ENCODE data around the gene CLCN5. TPM values are rescaled to one million over a fixed set of nuclear protein-coding genes. Genes with fewer than 3 reads are reported as not detected.

Gene CLCN5
- total RNA-seq, 1 experiment from 2014 or later: 60.7 TPM

DNA sequence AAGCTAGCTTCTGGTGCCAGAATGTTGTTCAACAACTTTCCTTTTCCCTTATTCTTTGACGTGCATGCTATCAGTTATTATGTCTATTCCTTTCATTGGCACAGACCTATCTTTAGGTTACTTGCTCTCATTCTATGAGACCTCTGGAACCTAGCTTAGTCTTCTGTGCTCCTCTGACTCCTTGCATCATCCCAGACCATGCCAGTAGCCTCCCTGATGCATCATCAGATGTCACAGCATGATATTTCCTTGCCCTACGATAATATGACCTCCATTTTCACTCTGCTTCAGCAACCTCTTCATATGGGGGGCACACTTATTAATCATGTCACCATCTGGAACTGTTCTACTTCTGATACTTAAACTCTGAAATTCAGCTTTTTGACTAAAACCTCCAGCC lies 37.2 kb downstream of the CLCN5 start:
- peak in 1 of 2 experiments; percentile 6 for DNase-seq
- peak overlapping the region; percentile 98 for H3K27ac ChIP-seq
- H3K9me3 ChIP-seq (replicated peaks): no peaks in the 10 kb centered on the region
- no peaks in the 10 kb centered on the region; the same call in 1 of the 2 replicates for H3K36me3 ChIP-seq
- H3K4me1 ChIP-seq: peaks cover 40% of the 10 kb centered on the region
- no peaks in the 10 kb centered on the region for H3K27me3 ChIP-seq
- H3K4me3 ChIP-seq: no peak overlapping the region

DNA sequence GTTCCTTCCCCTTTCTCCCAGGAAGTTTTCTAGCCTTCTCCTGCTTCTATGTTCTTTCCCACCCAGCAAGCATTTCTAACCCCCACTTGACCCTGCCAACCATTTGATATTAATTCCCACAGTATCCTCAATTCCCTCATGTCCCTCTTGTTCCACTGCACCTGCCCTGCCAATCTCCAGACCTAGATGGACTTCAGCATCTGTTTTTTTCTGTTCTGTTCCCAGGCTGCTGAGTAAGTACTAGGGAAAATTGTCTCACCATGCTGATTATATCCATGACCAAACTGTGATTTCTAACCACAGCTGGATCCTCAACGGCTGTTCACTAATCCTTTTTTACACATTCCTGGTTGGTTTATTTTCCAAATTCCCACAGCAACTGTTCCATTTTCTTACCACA lies 37.7 kb downstream of the CLCN5 start:
- DNase-seq: peak; percentile 88 to 94
- Histone ChIP-seq H3K36me3 (no peaks in the 10 kb centered on the region; the same call in 1 of the 2 replicates), H3K4me1 (peaks cover 40% of the 10 kb centered on the region), H3K27me3 (no peaks in the 10 kb centered on the region), H3K4me3 (no peak overlapping the region), H3K27ac (peak overlapping the region; percentile 98), H3K9me3 (replicated peaks) (no peaks in the 10 kb centered on the region)

DNA sequence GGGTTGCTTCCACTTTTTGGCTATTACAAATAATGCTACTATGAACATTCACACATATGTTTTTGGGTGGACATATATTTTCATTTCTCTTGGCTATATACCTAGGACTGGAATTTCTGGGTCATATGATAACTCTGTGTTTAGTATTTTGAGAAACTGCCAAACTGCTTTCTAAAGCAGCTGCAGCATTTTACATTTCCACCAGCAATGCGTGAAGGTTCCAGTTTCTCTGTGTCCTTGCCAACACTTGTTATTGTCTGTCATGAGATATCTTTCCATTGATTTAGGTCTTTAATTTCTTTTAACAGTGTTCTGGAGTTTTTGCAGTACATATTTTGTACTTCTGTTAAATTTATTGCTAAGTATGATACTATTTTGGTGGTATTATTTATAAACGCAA lies 48.3 kb downstream of the CLCN5 start:
- peaks cover 2% of the 10 kb centered on the region; the same call in 1 of the 2 replicates for H3K4me1 ChIP-seq
- H3K27ac ChIP-seq: peak overlapping the region; percentile 40
- H3K36me3 ChIP-seq: no peaks in the 10 kb centered on the region
- DNase-seq: peak in 1 of 2 experiments; percentile 56
- H3K27me3 ChIP-seq: no peaks in the 10 kb centered on the region
- no peak overlapping the region for H3K4me3 ChIP-seq
- 0 out of 2 replicates have a peak, but pooled peaks cover 2% of the 10 kb centered on the region for H3K9me3 ChIP-seq (replicated peaks)

DNA sequence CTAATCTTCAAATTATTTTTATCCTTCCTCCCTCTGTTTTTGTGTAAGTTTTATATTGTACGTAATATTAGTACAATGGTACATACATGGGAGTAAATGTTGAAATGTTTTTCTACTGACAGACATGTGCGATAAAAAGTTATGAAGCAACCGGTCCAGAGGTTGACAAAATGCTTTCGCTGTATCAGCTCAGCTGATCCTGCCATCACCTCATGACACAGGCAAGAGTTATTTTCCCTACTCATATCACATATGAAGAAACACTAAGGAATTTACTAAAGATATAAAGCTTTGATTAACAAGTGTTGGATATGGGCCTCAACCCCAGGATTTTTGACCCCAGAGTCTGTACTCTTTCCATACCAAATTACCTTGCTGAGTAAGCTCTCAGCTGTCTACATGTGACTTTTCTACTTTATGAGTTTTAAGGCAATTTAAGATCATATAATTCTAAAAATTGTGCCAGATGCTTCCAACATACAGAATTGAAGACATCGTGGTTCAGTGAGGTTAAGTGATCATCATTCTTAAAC lies 50.0 kb downstream of the CLCN5 start:
- Histone ChIP-seq H3K4me1 (peaks cover 15% of the 10 kb centered on the region), H3K27ac (no peak overlapping the region), H3K36me3 (no peaks in the 10 kb centered on the region), H3K27me3 (no peaks in the 10 kb centered on the region), H3K9me3 (replicated peaks) (0 out of 2 replicates have a peak, but pooled peaks cover 2% of the 10 kb centered on the region), H3K4me3 (no peak overlapping the region)
- DNase-seq: no peak

DNA sequence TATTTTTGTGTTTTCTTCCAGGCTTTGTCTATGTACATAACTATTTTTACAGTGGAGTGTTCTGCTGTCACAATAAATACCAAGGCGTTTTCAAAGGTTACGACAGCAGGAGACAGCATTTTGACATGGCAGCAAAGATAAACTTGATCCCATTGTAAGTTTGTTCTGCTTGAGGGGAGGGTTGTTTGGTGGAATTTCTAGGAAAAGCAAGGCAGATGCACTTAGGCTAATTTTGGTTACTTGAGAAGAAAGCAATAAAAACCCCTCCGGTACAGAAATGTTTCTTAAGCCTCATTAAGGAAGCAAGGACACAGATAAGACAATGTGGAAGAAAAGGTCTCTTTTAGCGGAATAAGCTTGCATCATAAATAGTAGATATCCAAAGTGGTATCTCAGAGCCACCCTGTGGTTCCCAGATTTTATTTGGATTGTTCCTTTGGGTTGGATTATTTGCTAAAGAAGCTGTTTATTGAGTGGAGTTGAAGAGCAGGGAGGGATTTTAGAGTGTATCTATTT lies 54.3 kb downstream of the CLCN5 start:
- Histone ChIP-seq H3K4me3 (no peak overlapping the region), H3K27me3 (no peaks in the 10 kb centered on the region), H3K36me3 (no peaks in the 10 kb centered on the region), H3K4me1 (peaks cover 48% of the 10 kb centered on the region), H3K9me3 (replicated peaks) (no peaks in the 10 kb centered on the region), H3K27ac (peak overlapping the region; percentile 87)
- DNase-seq: no peak

DNA sequence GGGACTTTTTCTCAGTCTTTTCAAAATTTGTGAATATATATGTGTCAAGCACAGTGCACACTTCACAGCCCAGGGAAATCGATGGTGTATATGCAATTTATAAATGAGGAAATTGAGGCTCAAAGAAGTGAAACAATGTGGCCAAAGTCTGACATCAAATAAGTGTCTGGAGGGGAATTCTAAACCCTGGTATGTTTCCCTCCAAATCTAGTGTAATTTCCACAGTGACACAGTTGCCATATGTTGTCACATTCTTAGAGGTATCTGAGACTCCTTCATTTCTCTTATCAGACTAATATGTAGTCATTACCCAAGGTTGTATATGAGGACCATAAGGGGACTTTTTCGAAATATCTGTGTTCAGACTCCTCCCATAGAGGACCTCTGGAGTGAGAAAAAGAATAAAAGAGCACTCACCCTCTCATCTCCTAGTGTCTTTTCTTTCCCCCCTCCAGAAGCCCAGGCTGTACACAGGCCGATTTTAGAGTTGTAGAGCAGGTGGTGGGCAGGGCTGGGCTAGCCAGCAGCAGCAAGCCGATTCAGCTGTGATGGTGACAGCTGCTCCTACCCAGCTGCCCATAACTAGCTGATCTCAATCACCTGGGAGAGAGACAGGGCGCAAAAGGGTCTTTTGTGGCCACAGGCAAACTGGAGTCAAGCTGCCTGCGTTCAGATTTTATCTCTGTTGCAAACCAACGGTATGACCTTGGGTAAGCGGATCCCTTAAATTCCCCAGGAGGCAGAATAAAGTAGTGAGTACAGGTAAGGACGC lies 55.1 kb downstream of the CLCN5 start:
- Histone ChIP-seq H3K4me3 (peak overlapping the region; percentile 29), H3K4me1 (peaks cover 49% of the 10 kb centered on the region), H3K36me3 (no peaks in the 10 kb centered on the region), H3K9me3 (replicated peaks) (no peaks in the 10 kb centered on the region), H3K27ac (peak overlapping the region; percentile 87), H3K27me3 (no peaks in the 10 kb centered on the region)
- DNase-seq: peak; percentile 85 to 87

DNA sequence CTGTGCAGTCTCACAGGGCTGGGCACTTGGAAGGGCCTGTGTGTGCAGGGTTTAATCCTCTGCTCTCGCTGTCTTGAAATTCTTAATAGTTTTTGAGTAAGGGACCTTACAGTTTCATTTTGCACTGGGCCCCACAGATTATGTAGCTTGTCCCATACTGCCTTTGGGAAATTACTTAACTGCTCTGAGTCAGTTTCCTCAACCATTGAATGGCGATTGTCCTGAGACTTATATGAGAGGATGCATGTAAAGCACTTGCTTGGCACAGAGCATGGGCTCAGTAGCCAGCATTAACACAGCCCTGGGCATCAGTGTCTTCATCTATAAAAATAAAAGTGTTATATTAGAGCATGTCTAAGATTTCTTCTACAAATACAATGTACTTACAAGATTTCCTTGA lies 55.8 kb downstream of the CLCN5 start:
- H3K4me3 ChIP-seq: peak overlapping the region; percentile 29

DNA sequence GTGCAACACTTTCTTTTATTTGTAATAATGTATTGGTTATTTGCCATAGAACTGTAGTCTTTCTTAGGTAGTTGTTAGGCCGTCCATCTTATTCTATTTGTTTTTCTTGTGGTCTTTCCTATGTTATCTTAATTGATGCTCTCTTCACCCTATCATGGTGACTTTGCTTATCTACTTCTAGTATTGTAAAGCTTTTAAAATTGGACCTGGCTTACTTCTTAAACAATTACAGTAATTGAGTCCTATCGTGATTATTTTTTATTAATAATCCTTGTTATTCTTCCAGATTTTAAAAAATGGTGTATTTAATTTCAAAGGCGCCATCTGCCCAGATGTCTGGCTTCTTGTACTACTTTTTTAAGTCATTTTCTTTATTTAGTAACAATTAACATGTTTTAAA lies 63.7 kb downstream of the CLCN5 start:
- no peak overlapping the region for H3K27ac ChIP-seq
- H3K4me1 ChIP-seq: peaks cover 8% of the 10 kb centered on the region
- H3K9me3 ChIP-seq (replicated peaks): no peaks in the 10 kb centered on the region
- no peak for DNase-seq
- no peak overlapping the region for H3K4me3 ChIP-seq
- H3K27me3 ChIP-seq: no peaks in the 10 kb centered on the region
- no peaks in the 10 kb centered on the region for H3K36me3 ChIP-seq

More for the DNA sequence above, 55.8 kb downstream of the CLCN5 start:
- H3K36me3 ChIP-seq: no peaks in the 10 kb centered on the region
- H3K27ac ChIP-seq: peak overlapping the region; percentile 87
- no peaks in the 10 kb centered on the region for H3K9me3 ChIP-seq (replicated peaks)
- no peaks in the 10 kb centered on the region for H3K27me3 ChIP-seq
- peaks cover 49% of the 10 kb centered on the region for H3K4me1 ChIP-seq
- no peak for DNase-seq

DNA sequence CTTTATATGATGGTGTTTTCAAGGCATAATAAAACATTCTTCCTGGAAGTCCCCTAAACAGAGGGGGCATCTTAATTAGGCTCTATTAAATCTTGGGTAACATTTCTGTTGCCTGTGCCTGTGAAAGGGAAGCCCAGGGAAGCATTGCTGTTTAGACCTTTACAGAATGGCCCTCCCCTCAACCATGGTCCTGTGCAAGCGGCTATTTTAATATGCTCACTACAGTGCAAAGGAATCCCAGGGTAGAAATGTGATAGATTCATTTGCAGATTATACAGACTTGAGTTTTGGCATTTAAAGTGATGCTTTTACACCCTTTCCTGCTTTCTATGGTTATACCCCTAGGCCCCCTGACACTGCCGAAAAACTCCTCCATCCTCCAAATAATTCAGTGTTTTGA lies 65.3 kb downstream of the CLCN5 start:
- Histone ChIP-seq H3K27ac (no peak overlapping the region), H3K9me3 (replicated peaks) (no peaks in the 10 kb centered on the region)
- no peak for DNase-seq

DNA sequence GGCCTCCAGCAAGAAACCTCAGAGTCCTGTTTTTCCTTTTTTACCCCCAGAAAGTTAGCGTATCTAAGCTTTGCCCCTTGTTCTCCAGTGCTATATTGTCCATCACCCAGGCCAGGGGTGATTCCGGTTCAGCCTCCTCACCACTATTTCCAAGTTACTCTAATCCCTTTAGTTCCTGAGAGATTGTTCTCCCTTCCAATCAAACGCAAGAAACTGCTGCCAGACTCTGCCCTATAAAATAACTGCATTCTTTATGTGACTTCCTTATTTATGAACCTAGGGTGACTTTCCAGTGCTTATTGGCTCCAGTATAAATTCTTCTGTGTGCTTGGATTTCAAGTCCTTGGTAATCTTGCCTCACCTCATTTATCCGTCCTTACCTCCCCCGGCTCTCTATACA lies 65.7 kb downstream of the CLCN5 start:
- Histone ChIP-seq H3K4me3 (no peak overlapping the region), H3K27ac (no peak overlapping the region), H3K27me3 (no peaks in the 10 kb centered on the region), H3K36me3 (no peaks in the 10 kb centered on the region), H3K9me3 (replicated peaks) (no peaks in the 10 kb centered on the region), H3K4me1 (peaks cover 8% of the 10 kb centered on the region)
- DNase-seq: no peak

More for the DNA sequence above, 65.3 kb downstream of the CLCN5 start:
- peaks cover 5% of the 10 kb centered on the region for H3K4me1 ChIP-seq
- no peaks in the 10 kb centered on the region for H3K27me3 ChIP-seq
- no peaks in the 10 kb centered on the region for H3K36me3 ChIP-seq
- H3K4me3 ChIP-seq: no peak overlapping the region

DNA sequence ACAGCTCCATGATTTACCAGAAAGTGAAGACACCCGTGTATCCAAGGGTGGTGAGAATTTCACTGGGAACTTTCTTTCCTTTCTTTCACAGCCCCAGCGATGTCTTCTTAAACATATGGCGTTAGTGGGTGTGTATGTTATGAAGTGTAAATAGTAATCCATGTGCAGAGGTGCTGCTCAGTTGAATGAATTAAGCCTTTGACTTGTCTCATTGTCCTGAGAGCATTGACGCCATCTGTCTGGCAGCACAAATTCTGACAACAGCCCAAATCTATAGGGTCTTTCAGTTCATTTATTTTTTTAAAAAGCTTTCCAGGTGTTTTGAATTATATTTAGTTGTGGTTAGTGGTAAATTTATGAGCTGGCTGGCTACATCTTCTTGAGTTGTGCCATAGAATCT lies 69.4 kb downstream of the CLCN5 start:
- peaks cover 39% of the 10 kb centered on the region for H3K4me1 ChIP-seq
- H3K4me3 ChIP-seq: no peak overlapping the region
- no peak for DNase-seq
- no peaks in the 10 kb centered on the region for H3K27me3 ChIP-seq
- no peak overlapping the region for H3K27ac ChIP-seq
- 0 out of 2 replicates have a peak, but pooled peaks cover under 1% of the 10 kb centered on the region for H3K36me3 ChIP-seq
- no peaks in the 10 kb centered on the region for H3K9me3 ChIP-seq (replicated peaks)

DNA sequence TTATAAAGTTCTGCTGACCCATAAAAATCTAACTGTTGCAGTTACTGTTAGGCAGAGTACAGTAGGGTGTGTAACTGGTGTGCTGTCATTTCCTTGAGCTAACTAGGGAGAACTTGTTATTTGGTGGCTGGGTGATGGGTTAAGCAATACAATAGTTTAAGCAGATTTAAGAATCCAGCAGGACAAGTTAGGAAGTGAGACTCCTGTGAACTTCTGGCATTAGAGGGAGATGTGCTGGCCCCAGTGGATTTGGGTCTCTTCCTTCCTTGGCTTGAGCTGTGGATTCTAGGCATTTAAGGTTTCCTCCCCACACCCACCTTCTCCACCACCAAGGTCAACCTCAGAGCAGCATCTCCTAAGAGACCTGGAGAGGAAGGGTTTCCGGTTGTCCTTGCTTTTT lies 70.5 kb downstream of the CLCN5 start:
- DNase-seq: no peak
- peak overlapping the region; percentile 55 for H3K27ac ChIP-seq

DNA sequence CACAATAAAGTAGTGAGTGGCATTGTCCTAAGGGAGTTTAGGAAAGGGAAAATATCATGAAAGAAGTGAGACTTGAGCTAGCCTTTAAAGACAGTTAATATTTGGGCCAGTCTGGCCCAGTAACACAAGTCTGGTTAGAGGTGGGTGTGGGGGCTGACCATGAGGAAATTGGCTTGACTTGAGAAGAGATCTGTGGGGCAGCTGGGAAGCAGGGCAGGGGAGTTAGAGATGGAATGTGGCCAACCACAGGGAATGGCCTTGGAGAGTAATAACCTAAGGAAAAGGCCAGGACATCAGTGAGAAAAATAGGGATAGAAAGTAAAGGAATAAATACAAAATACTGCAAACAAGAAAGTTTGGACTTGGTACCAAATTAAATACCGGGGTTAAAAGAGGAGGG lies 71.3 kb downstream of the CLCN5 start:
- peak; percentile 37 to 51 for DNase-seq
- H3K4me3 ChIP-seq: no peak overlapping the region
- no peaks in the 10 kb centered on the region for H3K9me3 ChIP-seq (replicated peaks)
- H3K36me3 ChIP-seq: 0 out of 2 replicates have a peak, but pooled peaks cover 3% of the 10 kb centered on the region
- peaks cover 42% of the 10 kb centered on the region for H3K4me1 ChIP-seq
- H3K27me3 ChIP-seq: no peaks in the 10 kb centered on the region
- H3K27ac ChIP-seq: peak overlapping the region; percentile 55

More for the DNA sequence above, 70.5 kb downstream of the CLCN5 start:
- Histone ChIP-seq H3K9me3 (replicated peaks) (no peaks in the 10 kb centered on the region), H3K36me3 (0 out of 2 replicates have a peak, but pooled peaks cover 3% of the 10 kb centered on the region), H3K27me3 (no peaks in the 10 kb centered on the region), H3K4me3 (no peak overlapping the region), H3K4me1 (peaks cover 42% of the 10 kb centered on the region)

DNA sequence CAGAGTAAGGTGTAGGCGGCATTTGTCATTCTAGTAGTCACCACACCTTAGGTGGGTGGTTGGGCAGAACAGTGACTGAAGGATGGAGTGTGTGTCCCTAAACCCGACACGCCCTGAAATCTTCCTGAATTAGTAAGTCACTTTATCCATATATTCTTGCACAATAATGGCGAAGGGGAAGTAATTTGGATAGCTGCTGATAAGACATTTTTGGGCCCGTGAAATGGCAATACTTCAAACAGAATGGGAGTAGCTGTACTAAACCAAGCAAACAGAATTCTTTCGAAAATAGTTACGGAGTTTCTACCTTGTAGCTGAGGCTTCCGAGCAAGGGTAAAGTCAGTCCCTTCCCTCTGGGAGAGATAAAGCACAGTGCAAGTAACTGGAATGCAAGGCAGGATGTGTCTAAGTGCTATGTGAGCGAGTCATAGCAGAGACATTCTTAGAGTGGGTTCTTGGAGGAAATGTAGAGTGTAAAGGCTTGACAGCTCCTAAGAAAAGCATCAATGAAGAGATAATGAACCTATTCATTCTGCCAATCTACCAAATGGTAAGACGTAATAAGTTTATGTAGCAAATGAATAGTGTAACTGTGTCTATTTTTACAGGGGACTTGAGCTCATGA lies 72.8 kb downstream of the CLCN5 start:
- Histone ChIP-seq H3K27me3 (no peaks in the 10 kb centered on the region), H3K4me3 (no peak overlapping the region), H3K9me3 (replicated peaks) (no peaks in the 10 kb centered on the region), H3K27ac (peak overlapping the region; percentile 86), H3K4me1 (peaks cover 42% of the 10 kb centered on the region), H3K36me3 (0 out of 2 replicates have a peak, but pooled peaks cover 3% of the 10 kb centered on the region)
- DNase-seq: peak; percentile 7 to 34
